CD4-positive, alpha-beta T cell treated with Interleukin-4 for 1 hour (primary cell): ENCODE measurements around the gene NUP62.
"Not testable (repeated sequence)": the region's sequence is repeated elsewhere in the genome, so short reads cannot be mapped to it uniquely, and the experiment has no call there.

Experiments used
- DNase-seq, 2 donors: peaks; one replicate each; pipeline ENCODE4 v3.0.0-alpha.2; 2020 to 2022

Gene NUP62

DNA sequence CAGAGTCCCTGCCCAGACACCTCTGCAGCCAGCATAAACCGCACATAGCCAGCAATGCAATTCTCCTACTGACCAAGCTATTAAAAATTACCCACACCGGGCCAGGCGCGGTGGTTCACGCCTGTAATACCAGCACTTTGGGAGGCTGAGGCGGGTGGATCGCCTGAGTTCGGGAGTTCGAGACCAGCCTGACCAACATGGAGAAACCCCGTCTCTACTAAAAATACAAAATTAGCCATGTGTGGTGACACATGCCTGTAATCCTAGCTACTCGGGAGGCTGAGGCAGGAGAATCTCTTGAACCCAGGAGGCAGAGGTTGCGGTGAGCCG, 4.5 kb downstream of the NUP62 start:
- not testable (repeated sequence) for DNase-seq

- no peak for DNase-seq
These were observed 5.1 kb downstream of the NUP62 start for GRCh38 chr19:49924004-49924880.

- no peak for DNase-seq
These were observed 6.0 kb downstream of the NUP62 start for GRCh38 chr19:49923055-49924003.

GRCh38 chr19:49921871-49922795, 7.2 kb downstream of the NUP62 start:
- no peak for DNase-seq

- no peak for DNase-seq
These were observed 8.5 kb downstream of the NUP62 start for GRCh38 chr19:49920624-49921363.

DNA sequence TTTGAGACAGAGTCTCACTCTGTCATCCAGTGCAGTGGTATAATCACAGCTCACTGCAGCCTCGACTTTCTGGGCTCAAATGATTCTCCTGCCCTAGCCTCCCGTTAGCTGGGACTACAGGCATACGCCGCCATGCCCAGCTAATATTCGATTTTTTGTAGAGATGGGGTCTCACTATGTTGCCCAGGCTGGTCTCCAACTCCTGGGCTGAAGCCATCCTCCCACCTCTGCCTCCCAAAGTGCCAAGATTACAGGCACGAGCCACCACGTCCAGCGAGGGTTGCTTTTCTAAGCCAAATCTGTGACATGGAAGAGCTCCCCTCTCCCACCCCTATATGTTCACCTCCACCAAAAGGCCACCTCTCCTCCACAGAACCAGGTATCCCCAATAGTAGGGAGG, 11.2 kb downstream of the NUP62 start:
- DNase-seq, result no peak

DNA sequence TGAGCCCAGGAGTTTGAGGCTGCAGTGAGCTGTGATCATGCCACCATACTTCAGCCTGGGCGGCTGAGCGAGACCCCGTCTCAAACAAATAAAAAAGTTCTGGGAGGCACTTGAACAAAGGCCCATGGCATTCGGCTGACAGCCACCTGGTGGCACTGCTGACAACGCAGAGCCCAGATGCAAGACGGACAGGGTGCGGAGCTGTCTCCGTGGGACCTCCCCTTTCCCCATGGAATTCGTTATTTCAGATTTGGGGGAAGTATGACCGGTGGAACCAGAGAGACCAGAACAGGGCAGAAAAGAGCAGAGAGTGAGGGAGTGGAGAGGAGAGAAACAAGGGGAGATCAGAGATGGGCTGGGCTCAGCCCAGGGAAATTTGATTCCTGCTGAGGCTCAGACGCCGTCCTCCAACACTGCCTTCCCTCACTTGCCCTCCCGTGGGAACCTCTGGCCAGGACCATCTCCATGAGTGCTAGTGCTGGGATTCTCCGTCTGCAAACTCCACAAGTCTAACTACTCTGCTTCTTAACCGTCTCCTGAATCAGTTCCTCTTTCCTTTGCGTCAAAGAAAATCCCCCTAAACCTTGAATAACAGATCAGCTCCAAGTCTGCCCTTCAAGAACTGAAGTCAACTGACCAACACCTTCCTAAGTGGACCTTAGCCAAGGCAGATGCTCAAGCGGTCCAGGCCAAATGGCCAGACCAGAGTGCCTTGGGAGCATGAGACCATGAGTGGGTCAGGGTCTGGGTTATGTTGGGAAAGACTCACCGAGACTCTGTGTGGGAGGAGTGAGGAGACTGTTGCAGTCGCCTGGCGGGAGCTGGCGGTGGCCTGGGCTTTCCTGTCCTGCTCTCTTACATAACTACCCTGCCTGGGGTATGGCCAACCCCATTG, 12.2 kb downstream of the NUP62 start:
- no peak for DNase-seq

GRCh38 chr19:49915271-49915670, 14.0 kb downstream of the NUP62 start:
- no peak for DNase-seq

- no peak for DNase-seq
These were observed 15.6 kb downstream of the NUP62 start for GRCh38 chr19:49913720-49914119.

DNA sequence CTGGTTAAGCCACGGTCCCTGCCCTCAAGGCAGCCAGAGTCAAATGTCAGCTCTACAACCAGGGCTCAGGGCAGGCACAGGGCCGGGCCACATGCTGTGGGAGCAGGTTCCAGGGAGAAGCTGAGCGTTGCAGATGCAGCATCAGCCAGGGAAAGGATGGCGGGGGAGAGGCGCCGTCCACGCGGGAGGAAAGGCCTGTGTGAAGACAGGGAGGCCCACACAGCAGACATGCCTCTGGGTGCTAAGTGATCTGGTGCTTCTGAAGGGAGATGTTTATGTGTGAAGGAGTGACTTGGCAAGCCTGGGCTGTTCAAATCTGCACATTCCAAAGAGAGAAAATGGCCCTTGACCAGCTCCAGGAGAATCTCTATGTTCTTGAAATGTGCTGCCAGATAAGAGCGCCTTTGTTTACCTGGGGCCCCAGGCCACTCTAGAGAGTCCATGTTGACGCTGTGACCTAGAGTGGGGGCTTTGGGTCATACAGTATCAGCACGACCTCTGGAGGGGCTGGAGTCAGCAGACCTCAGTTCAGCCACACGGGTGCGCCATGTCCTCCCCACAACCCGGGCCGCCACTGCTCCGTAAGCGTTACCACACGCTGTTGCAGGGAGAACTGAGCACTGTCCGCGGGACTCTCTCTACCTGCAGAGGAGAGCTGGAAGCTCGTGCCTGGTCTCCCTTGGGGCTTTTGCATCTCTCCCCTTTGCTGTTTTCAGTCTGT, 16.2 kb downstream of the NUP62 start:
- DNase-seq, result no peak

- peak; percentile 43 to 56 for DNase-seq
These were observed 17.7 kb downstream of the NUP62 start for GRCh38 chr19:49911381-49912145.

- DNase-seq, result no peak
These were observed 19.1 kb downstream of the NUP62 start for GRCh38 chr19:49910179-49910578.

DNA sequence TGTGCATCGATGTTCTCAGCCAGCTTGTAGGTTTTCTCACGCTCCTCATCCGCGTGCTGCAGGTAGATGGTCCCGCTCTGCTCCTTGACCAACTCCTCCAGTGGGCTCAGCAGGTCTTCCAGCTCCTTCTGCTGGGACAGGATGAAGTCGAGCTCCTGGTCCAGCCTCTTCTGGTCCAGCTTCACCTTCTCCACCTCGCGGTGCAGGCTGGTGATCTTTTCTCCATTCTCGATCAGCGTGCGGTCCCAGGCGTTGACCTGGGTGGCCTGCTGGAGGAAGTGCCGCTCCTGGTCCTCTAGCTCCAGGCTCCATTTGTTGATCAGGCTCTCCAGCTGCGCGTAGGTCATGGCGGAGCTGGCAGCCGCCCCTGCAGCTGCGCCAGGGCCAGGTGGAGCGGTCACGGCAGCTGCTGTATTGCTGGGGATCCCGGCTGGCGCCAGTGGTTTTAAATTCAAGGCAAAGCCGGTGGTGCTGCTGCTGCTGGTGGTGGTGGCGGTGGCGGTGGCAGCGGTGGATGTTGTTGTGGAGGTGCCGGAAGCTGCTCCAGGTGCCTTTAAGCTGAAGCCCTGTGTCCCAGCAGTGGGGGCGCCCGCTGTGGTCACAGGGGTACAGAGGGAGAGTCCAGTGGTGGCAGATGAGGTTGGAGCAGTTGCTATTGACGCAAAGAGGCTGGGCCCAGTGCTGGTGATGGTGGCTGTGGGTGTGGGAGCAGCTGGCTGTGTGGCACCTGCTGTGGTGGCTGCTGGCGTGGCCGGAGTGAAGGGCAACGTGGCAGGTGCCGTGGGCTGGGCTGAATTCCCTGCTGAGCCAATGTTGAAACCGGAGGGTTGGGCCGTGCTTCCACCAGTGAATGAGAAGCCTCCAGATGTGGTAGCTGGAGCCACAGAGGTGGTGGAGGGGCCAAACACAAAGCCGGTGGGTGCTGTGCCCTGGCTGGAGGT, 20.6 kb downstream of the NUP62 start:
- DNase-seq, result no peak

GRCh38 chr19:49907745-49908446, 21.4 kb downstream of the NUP62 start:
- DNase-seq, result peak in 1 of 2 donors; percentile 37

DNA sequence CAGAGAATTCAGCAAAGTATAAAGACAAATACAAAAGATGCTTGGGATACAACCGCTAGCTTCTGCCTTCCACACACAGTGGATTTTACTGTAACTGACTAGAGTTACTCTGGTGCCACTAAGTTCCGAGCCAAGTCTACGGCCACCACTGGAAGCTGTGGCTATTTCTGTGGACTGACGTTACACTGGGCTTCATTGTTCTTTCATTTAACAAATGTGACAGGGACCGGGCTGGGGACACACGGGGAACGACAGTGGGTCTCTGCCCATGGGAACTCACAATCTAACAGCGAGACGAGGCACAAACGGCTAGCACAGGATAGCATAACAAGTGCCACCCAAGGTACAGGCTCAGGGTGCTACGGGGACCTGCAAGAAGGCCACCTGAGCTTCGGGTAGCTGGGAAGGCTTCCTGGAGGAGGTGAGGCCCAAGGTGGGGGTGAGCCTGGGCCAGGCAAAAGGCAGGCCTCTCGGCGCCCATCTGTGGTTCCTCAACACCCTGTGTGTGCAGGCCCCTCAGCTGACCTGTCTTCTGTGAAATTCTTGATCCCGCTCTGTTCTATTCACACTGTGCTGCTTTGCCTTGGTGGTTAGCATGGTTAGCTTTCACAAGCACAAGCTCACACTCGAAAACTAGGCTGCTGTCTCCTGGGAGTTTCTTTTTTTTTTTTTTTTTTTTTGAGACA, 22.3 kb downstream of the NUP62 start:
- DNase-seq, result no peak

GRCh38 chr19:49904136-49904535, 25.2 kb downstream of the NUP62 start:
- no peak for DNase-seq
